Liver (tissue), 9 donors: Measurements from ENCODE around the gene TECTA. TPM values are rescaled to one million over a fixed set of nuclear protein-coding genes. Genes with fewer than 3 reads are reported as not detected.

Experiments used
- DNase-seq: peaks from one replicate; pipeline ENCODE4 v3.0.0-alpha.2; 2017; ENCODE audit warnings: low spot score
- H3K27ac ChIP-seq, 2 donors: one replicate each; pipeline ENCODE4 v1.7.0; 2013; ENCODE audit warnings: inconsistent platforms in 2 of 2, low read length in 2 of 2, control low read depth in 1 of 2, low read depth in 1 of 2, mild to moderate bottlenecking in 1 of 2
- H3K27me3 ChIP-seq, 4 donors: one replicate each; pipeline versions ENCODE4 v1.6.1 to v1.7.0; 2013; ENCODE audit warnings: low read length in 3 of 4, inconsistent platforms in 1 of 4, mild to moderate bottlenecking in 1 of 4, moderate library complexity in 1 of 4; ENCODE audit not compliant: control insufficient read depth in 4 of 4, insufficient read depth in 4 of 4
- H3K36me3 ChIP-seq, 4 donors: one replicate each; pipeline versions ENCODE4 v1.6.1 to v1.7.0; 2013; ENCODE audit warnings: low read length in 3 of 4, mild to moderate bottlenecking in 3 of 4, low read depth in 1 of 4, moderate library complexity in 1 of 4; ENCODE audit not compliant: control insufficient read depth in 4 of 4, insufficient read depth in 3 of 4
- H3K4me1 ChIP-seq, 4 donors: one replicate each; pipeline versions ENCODE4 v1.6.1 to v1.7.0; 2013; ENCODE audit warnings: low read length in 3 of 4, mild to moderate bottlenecking in 3 of 4, moderate library complexity in 1 of 4; ENCODE audit not compliant: control insufficient read depth in 4 of 4, insufficient read depth in 4 of 4
- H3K4me3 ChIP-seq, 3 donors: one replicate each; pipeline versions ENCODE4 v1.6.1 to v1.7.0; 2013; ENCODE audit warnings: low read length in 3 of 3, control low read depth in 1 of 3, low read depth in 1 of 3, mild to moderate bottlenecking in 1 of 3
- H3K9ac ChIP-seq, 2 donors: one replicate each; pipeline ENCODE4 v1.7.0; 2013; ENCODE audit warnings: low read length in 2 of 2, mild to moderate bottlenecking in 2 of 2, moderate library complexity in 2 of 2, control low read depth in 1 of 2, low read depth in 1 of 2
- H3K9me3 ChIP-seq, 4 donors: one replicate each; pipeline versions ENCODE4 v1.6.1 to v1.7.0; 2013; ENCODE audit warnings: low read length in 3 of 4; ENCODE audit not compliant: control insufficient read depth in 4 of 4
- ATF3 ChIP-seq: IDR thresholded peaks from 2 replicates; pipeline ENCODE4 v1.6.1; 2016; ENCODE audit warnings: antibody characterized with exemption
- CTCF ChIP-seq: fragments of 150-350 bp; IDR thresholded peaks from 2 replicates; pipeline ENCODE4 v1.5.1; 2017; ENCODE audit warnings: improper control_type of control experiment, low read depth, low read length; ENCODE audit not compliant: missing input control
- EGR1 ChIP-seq, 2 donors: IDR thresholded peaks; 2 replicates each; pipeline ENCODE4 v1.6.1; 2016 to 2018; ENCODE audit warnings: antibody characterized with exemption in 2 of 2, low read depth in 2 of 2
- FOXA1 ChIP-seq: IDR thresholded peaks from 2 replicates; pipeline ENCODE4 v1.6.1; 2016; ENCODE audit warnings: antibody characterized with exemption
- FOXA2 ChIP-seq: IDR thresholded peaks from 2 replicates; pipeline ENCODE4 v1.6.1; 2016; ENCODE audit warnings: antibody characterized with exemption
- GABPA ChIP-seq, 2 donors: IDR thresholded peaks in 1 of 2; conservative IDR thresholded peaks in 1 of 2; 2 replicates each; pipeline ENCODE4 v1.6.1; 2016; ENCODE audit warnings: antibody characterized with exemption in 2 of 2, mild to moderate bottlenecking in 1 of 2, moderate library complexity in 1 of 2
- HNF4A ChIP-seq, 2 donors: conservative IDR thresholded peaks; 2 replicates each; pipeline ENCODE4 v1.6.1; 2016; ENCODE audit warnings: antibody characterized with exemption in 2 of 2, mild to moderate bottlenecking in 2 of 2
- HNF4G ChIP-seq: IDR thresholded peaks from 2 replicates; pipeline ENCODE4 v1.6.1; 2016; ENCODE audit warnings: antibody characterized with exemption
- JUND ChIP-seq, 2 donors: IDR thresholded peaks; 2 replicates each; pipeline ENCODE4 v1.6.1; 2016; ENCODE audit warnings: antibody characterized with exemption in 2 of 2
- MAX ChIP-seq: IDR thresholded peaks from 2 replicates; pipeline ENCODE4 v1.6.1; 2016; ENCODE audit warnings: antibody characterized with exemption
- NR2F2 ChIP-seq: IDR thresholded peaks from 2 replicates; pipeline ENCODE4 v1.6.1; 2016; ENCODE audit warnings: antibody characterized with exemption
- RAD21 ChIP-seq, 2 donors: IDR thresholded peaks; 2 replicates each; pipeline ENCODE4 v1.6.1; 2016; ENCODE audit warnings: antibody characterized with exemption in 2 of 2, mild to moderate bottlenecking in 2 of 2
- REST ChIP-seq: IDR thresholded peaks from 2 replicates; pipeline ENCODE4 v1.6.1; 2016; ENCODE audit warnings: antibody characterized with exemption, mild to moderate bottlenecking
- RXRA ChIP-seq, 2 donors: IDR thresholded peaks; 2 replicates each; pipeline ENCODE4 v1.6.1; 2017 to 2018; ENCODE audit warnings: antibody characterized with exemption in 2 of 2, mild to moderate bottlenecking in 1 of 2
- SP1 ChIP-seq: IDR thresholded peaks from 2 replicates; pipeline ENCODE4 v1.6.1; 2018; ENCODE audit warnings: antibody characterized with exemption, mild to moderate bottlenecking
- TAF1 ChIP-seq: conservative IDR thresholded peaks from 2 replicates; pipeline ENCODE4 v1.6.1; 2016; ENCODE audit warnings: antibody characterized with exemption, mild to moderate bottlenecking
- YY1 ChIP-seq: IDR thresholded peaks from 2 replicates; pipeline ENCODE4 v1.6.1; 2016; ENCODE audit warnings: antibody characterized with exemption, mild to moderate bottlenecking
- ZBTB33 ChIP-seq: IDR thresholded peaks from 2 replicates; pipeline ENCODE4 v1.6.1; 2016; ENCODE audit warnings: antibody characterized with exemption
- polyA plus RNA-seq, 2 donors: library from polyadenylated mRNA; stranded (reverse) in 1 of 2; unstranded in 1 of 2; fragments of 200-250 nt in 1 of 2; fragments of >200 nt in 1 of 2; fragmentation: Nextera tagmentation in 1 of 2; extraction: Ambion mirVana in 1 of 2; gene quantifications; one replicate each; pipeline versions ENCODE4 v1.2.1 to v1.2.3, GENCODE V29; 2013 to 2015
- total RNA-seq, 2 donors: library from RNA; depleted of rRNA; stranded (reverse); fragments of >200 nt; gene quantifications; one replicate each; pipeline ENCODE4 v1.2.3, GENCODE V29; 2014
- donor health status: healthy.
- donor health status: healthy.
- donor health status: healthy.
- donor health status: healthy.
- donor health status: healthy.

TECTA gene
- total and polyA plus RNA-seq, 4 donors, result 0.46 to 2.4 (median 0.73) TPM

- no peaks in the 10 kb centered on the region for H3K36me3 ChIP-seq
- no peak overlapping the region for H3K27ac ChIP-seq
- no peak for TF ChIP-seq GABPA (IDR thresholded peaks at IDR 0.05 in 1 of 2, conservative IDR thresholded peaks at IDR 0.05 in 1 of 2)
- no peak for TF ChIP-seq YY1
- TF ChIP-seq RXRA (IDR thresholded peaks at IDR 0.05), result no peak
- TF ChIP-seq JUND (IDR thresholded peaks at IDR 0.05), result no peak
- no peak for TF ChIP-seq ZBTB33
- no peak for TF ChIP-seq NR2F2
- no peak for TF ChIP-seq REST
- no peak for TF ChIP-seq ATF3
- TF ChIP-seq MAX, result no peak
- no peak for TF ChIP-seq FOXA1
- TF ChIP-seq HNF4A (conservative IDR thresholded peaks at IDR 0.05), result no peak
- TF ChIP-seq EGR1 (IDR thresholded peaks at IDR 0.05; ENCODE audit: low read depth in 2 of 2), result no peak
- TF ChIP-seq FOXA2, result no peak
- no peak for TF ChIP-seq TAF1
- TF ChIP-seq RAD21 (IDR thresholded peaks at IDR 0.05), result no peak
- no peak for TF ChIP-seq HNF4G
- no peak for TF ChIP-seq SP1
- TF ChIP-seq CTCF, result no peak
- DNase-seq, result no peak
- H3K4me3 ChIP-seq, result no peak overlapping the region
- no peaks in the 10 kb centered on the region for H3K9me3 ChIP-seq
- no peaks in the 10 kb centered on the region for H3K4me1 ChIP-seq
- H3K9ac ChIP-seq, result no peak overlapping the region
- no peaks in the 10 kb centered on the region for H3K27me3 ChIP-seq
These were observed 87.7 kb downstream of the TECTA start for GRCh38 chr11:121188776-121189175.
